ENCODE data around the gene RPL12. TPM values are rescaled to one million over a fixed set of nuclear protein-coding genes. Genes with fewer than 3 reads are reported as not detected.
A peak's percentile ranks its signal among the peaks of the same experiment; 100 is the strongest.

RPL12 gene
- total and polyA plus RNA-seq, 2 experiments from 2014 or later: 392 to 1,720 TPM

DNA sequence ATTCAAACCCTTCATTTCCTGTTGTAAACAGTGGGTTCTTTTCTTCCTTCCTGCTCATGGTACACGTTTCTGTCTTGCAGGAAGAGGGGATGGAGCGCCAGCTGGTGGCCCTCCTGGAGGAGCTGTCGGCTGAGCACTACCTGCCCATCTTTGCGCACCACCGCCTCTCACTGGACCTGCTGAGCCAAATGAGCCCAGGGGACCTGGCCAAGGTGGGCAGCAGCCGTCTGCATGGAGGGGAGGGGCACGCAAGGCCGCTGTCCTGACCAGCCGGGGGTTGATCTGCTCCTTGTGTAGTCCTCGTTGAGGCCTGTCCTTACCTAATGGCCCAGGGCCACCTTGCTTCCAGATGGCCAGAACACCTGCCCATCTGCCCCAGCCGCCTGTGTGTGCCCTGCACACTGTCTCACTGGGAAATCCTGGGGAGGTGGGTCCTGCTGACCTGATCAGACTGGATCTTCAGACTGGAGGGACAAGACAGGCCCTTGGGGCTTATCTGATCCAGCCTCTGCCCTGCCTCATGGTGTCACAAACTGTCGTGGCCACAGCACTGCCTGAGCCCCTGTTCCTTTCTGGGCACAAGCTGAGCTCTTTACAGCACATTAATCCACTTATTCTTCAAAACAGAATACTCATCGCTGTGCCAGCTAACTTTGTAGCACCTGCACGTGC, 44.8 kb upstream of the RPL12 start:
- Histone ChIP-seq H3K4me3 (no peak overlapping the region), H3K36me3 (replicated peaks; ENCODE audit: insufficient read depth, low read depth) (no peaks in the 10 kb centered on the region), H3K4me2 (no peak overlapping the region), H3K9me2 (replicated peaks; ENCODE audit: insufficient read depth) (no peaks in the 10 kb centered on the region), H4K20me1 (ENCODE audit: insufficient read depth, poor library complexity, severe bottlenecking) (no peaks in the 10 kb centered on the region), H3K27ac (no peak overlapping the region), H3K79me2 (no peaks in the 10 kb centered on the region), H3K9me3 (ENCODE audit: low read depth) (no peaks in the 10 kb centered on the region), H3K4me1 (ENCODE audit: insufficient read depth) (peaks cover 4% of the 10 kb centered on the region), H2AFZ (no peak overlapping the region), H3K27me3 (no peaks in the 10 kb centered on the region)
- peak; percentile 3 for DNase-seq (ENCODE audit: low spot score)
- whole genome bisulfite sequencing (ENCODE audit: low lambda C conversion rate, missing lambda C conversion rate): 87% methylated on average over 14 of the region's 14 CpGs
- TF ChIP-seq EZH2 (IDR thresholded peaks at IDR 0.05; ENCODE audit: borderline replicate concordance) (no peak), EZH2phosphoT487 (IDR thresholded peaks at IDR 0.05; ENCODE audit: low read depth, severe bottlenecking, unreplicated experiment) (no peak)
- TF ChIP-seq, protein P1, sequence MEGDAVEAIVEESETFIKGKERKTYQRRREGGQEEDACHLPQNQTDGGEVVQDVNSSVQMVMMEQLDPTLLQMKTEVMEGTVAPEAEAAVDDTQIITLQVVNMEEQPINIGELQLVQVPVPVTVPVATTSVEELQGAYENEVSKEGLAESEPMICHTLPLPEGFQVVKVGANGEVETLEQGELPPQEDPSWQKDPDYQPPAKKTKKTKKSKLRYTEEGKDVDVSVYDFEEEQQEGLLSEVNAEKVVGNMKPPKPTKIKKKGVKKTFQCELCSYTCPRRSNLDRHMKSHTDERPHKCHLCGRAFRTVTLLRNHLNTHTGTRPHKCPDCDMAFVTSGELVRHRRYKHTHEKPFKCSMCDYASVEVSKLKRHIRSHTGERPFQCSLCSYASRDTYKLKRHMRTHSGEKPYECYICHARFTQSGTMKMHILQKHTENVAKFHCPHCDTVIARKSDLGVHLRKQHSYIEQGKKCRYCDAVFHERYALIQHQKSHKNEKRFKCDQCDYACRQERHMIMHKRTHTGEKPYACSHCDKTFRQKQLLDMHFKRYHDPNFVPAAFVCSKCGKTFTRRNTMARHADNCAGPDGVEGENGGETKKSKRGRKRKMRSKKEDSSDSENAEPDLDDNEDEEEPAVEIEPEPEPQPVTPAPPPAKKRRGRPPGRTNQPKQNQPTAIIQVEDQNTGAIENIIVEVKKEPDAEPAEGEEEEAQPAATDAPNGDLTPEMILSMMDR (IDR thresholded peaks at IDR 0.05; ENCODE audit: poor library complexity): no peak

DNA sequence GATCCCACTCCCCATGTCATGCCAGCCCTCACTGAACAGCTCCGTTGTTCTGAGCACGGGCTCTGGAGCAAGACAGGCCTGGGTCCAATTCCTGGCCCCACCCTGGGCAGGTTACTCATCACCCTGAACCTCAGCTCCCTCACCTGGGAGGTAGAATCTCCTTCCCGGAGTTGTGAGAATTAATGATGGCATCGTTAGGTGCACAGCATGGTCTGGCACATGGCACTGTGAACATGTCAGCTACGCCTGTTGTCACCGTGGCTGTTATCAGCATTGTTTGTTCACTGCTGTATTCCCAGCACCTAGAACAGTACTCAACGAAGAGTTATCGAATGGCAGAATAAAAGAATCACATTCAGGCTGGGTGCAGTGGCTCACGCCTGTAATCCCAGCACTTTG, 43.1 kb upstream of the RPL12 start:
- Histone ChIP-seq H3K27me3 (no peaks in the 10 kb centered on the region), H3K27ac (no peak overlapping the region), H3K4me3 (no peak overlapping the region), H3K36me3 (replicated peaks; ENCODE audit: insufficient read depth, low read depth) (no peaks in the 10 kb centered on the region), H3K4me1 (ENCODE audit: insufficient read depth) (peaks cover 4% of the 10 kb centered on the region), H2AFZ (no peak overlapping the region), H3K79me2 (no peaks in the 10 kb centered on the region), H3K9me3 (ENCODE audit: low read depth) (no peaks in the 10 kb centered on the region), H3K4me2 (no peak overlapping the region), H4K20me1 (ENCODE audit: insufficient read depth, poor library complexity, severe bottlenecking) (no peaks in the 10 kb centered on the region), H3K9me2 (replicated peaks; ENCODE audit: insufficient read depth) (no peaks in the 10 kb centered on the region)
- no peak for DNase-seq (ENCODE audit: low spot score)
- 81% methylated on average over 9 of the region's 9 CpGs for WGBS (ENCODE audit: low lambda C conversion rate, missing lambda C conversion rate)
- TF ChIP-seq EZH2phosphoT487 (IDR thresholded peaks at IDR 0.05; ENCODE audit: low read depth, severe bottlenecking, unreplicated experiment): no peak
- TF ChIP-seq EZH2 (IDR thresholded peaks at IDR 0.05; ENCODE audit: borderline replicate concordance): no peak
- TF ChIP-seq, protein P1 (IDR thresholded peaks at IDR 0.05; ENCODE audit: poor library complexity): no peak

DNA sequence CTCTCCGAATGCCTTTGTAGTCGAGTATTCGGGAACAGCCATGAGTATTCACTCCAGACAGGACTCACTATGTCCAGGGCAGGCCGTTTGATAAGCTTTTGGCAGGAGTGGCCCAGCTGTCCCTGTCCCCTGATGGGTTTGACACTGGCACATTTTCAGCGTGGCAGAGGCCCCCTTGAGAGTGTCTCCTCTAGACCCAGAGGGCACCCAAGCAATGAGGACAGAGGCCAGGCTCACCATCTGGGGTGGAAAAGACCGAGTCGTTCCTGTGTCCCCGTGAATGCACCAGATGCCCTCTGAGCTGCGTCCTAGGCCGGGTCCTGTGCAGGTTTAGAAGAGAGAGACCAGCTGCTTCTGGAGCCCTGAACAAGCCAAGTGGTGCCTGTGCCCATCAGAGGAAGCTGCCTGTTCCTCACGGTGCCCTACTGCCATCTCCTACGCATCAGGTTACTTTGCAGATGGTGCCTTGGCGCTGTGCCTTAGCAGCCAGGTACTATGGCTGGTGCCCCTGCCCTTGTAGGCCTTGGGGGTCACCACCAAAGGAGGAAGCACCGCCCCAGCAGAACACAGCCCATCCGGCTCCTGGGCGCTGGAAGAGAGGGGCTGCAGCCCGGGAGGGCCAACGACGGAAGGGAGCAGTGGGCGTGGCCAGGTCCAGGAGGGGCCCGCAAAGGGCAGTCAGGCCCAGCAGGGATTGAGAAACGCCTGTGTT, 42.5 kb upstream of the RPL12 start:
- Histone ChIP-seq H3K9me3 (ENCODE audit: low read depth) (no peaks in the 10 kb centered on the region), H3K9me2 (replicated peaks; ENCODE audit: insufficient read depth) (no peaks in the 10 kb centered on the region), H4K20me1 (ENCODE audit: insufficient read depth, poor library complexity, severe bottlenecking) (no peaks in the 10 kb centered on the region), H3K27ac (no peak overlapping the region), H3K79me2 (no peaks in the 10 kb centered on the region), H3K4me2 (no peak overlapping the region), H3K4me1 (ENCODE audit: insufficient read depth) (peaks cover 4% of the 10 kb centered on the region), H3K27me3 (no peaks in the 10 kb centered on the region), H2AFZ (no peak overlapping the region), H3K36me3 (replicated peaks; ENCODE audit: insufficient read depth, low read depth) (no peaks in the 10 kb centered on the region), H3K4me3 (no peak overlapping the region)
- WGBS (ENCODE audit: low lambda C conversion rate, missing lambda C conversion rate): 93% methylated on average over 22 of the region's 22 CpGs
- TF ChIP-seq EZH2 (IDR thresholded peaks at IDR 0.05; ENCODE audit: borderline replicate concordance) (no peak), EZH2phosphoT487 (IDR thresholded peaks at IDR 0.05; ENCODE audit: low read depth, severe bottlenecking, unreplicated experiment) (no peak)
- TF ChIP-seq, protein P1 (IDR thresholded peaks at IDR 0.05; ENCODE audit: poor library complexity): no peak
- DNase-seq (ENCODE audit: low spot score): peak; percentile 3

Measured in hepatocyte (in vitro differentiated cells).